GM19239 (cell line): ENCODE measurements around the gene OSER1.

Experiments used
- DNase-seq: peaks from one replicate; pipeline ENCODE4 v3.0.0; 2011; ENCODE audit warnings: low spot score; ENCODE audit not compliant: insufficient read length
- FAIRE-seq: peaks from 2 replicates; lab custom pipeline; 2011; peaks lifted over from hg19 to GRCh38; lab: Jason Lieb, UNC

The OSER1 gene

DNA sequence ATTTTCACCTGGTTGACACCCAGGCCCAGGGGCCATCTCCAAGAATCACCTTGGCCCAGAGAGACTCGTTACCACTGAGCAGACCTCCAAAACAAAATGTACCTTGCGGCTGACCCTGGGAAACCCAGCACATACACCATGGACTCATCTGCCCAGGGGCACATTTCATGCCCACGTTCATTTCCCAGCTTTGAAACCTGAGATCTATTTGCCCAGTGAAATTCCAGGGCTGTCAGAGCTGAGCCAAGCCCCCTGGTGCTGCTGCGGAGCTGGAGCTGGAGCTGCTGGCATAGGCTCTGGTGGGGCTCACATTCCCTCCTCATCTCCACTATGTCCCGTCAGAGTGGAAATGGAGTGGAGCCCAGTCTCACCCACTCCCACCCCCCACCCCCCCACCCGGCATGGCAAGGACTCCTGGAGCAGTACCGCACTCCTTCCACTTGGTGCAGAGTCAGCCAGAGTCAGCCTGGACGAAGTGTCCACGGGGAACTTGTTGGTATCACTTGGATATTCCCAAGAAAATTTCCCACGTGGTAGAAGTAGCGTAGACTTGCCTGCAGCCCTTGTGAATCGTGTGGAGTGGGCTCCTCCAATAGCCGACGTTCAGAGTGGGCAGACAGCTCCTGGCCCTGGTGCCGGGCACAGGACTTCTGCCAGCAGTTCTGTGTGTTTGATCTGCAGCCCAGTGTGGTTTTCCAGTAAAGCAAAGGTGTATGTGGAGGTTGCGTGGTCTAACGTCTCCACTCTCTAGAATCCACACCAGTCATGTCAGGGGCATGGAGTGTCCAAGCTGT, 18.1 kb upstream of the OSER1 start:
- no peak for FAIRE-seq
- no peak for DNase-seq

DNA sequence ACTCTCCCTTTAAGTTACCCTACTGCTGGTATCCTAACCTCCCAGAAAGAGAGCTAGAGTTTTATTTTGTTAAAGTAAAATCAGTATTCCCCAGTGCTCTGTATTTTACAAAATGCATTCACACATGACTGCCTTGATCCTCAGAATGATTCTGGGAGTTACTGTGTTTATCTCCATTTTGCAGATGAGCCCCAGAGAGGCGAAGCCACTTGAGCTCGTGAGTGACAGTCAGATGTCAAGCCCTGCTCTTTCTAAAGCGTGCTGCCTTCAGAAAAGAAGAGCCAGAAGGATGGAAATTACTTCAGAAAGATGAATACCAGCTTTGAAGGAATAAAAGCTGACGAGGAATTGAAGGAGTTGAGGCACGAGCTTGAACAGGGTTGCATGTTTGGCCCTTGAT, 14.1 kb upstream of the OSER1 start:
- no peak for DNase-seq
- FAIRE-seq = no peak

DNA sequence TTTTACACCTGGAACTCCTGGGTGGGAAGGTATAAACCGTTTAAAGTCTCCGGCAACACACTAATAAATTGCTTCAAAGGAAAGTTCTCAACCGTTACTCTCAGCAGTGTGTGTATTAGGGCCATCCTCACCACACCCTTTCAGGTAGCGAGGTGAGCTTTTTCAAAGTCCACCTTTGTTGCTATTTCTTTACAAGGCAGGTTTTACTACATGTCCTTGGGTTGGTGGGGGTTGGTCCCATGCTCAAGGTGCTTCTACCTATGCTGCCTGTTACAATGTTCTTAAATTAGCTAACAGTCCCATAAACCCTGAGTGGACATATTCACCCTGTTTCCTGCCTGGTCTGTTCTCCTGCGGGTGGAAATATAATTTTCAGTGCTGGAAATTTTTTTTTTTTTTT, 13.2 kb upstream of the OSER1 start:
- DNase-seq = no peak
- FAIRE-seq = no peak

GRCh38 chr20:44222633-44223368, 12.2 kb upstream of the OSER1 start:
- no peak for DNase-seq
- no peak for FAIRE-seq

- FAIRE-seq (no peak), DNase-seq (no peak)
Observed at GRCh38 chr20:44222027-44222426, 11.5 kb upstream of the OSER1 start.

- DNase-seq (no peak), FAIRE-seq (no peak)
Observed at GRCh38 chr20:44221368-44221954, 10.9 kb upstream of the OSER1 start.

DNA sequence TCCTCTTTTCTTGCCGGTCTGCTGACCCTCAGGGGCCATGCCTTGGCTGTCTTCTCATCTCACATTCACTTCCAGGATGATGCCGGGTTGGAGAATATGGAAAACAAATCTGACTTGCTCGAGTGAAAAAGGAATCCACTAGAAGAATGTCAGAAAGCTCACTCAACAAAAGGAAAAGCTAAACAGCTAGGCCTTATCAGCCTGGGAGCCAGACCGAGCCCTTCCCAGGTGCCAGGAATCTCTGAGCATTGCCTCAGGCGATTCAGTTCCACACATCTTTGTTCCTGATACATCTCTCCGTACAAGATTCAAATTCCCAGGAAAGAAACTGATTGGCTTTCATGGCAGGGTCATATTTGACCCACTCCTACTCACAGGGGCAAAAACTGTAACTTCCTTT, 9.2 kb upstream of the OSER1 start:
- DNase-seq (no peak), FAIRE-seq (no peak)

DNA sequence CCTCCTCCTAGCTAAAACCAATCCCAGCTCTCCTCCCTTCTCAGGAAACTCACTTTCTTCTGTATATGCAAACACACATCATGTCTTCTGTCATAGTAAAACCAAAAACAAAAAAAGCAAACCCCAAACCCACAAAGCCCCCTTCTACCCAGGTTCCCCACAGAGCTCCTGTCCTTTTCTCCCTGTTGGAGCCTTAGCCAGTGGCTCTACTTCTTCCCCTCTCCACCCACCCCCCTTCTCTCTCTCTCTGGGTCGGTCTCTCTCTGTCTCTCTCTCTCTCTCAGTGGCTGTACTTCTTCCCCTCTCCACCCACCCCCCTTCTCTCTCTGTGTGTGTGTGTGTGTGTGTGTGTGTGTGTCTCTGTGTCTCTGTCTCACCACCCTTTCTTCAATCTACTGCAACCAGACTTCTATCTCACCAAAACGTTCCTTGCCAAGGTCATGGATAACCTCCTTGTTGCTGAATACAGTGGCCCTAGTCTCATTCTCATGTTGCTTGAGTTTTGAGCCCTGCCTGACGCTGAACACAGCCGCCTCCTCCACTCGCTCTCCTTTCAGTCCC, 8.7 kb upstream of the OSER1 start:
- DNase-seq (no peak), FAIRE-seq (no peak)

DNA sequence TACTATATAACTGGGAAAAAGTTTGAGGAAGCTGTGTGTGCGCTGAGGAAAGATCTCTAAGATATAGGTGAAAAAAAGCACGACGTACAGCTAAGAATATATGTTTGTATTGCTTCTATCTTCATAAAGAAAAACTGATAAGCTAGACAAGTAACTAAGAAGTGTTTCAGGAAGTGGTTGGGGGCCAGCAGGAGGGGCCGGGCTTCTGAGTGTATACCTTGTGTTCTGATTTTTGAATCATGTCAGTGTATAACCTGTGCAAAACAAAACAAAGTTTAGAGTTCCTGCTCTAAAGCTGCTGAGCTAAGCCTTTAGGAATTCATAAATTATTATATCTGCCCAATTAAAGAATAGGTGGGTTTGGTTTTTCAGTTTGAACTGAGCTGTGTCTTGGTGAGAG, 7.9 kb upstream of the OSER1 start:
- FAIRE-seq = no peak

DNA sequence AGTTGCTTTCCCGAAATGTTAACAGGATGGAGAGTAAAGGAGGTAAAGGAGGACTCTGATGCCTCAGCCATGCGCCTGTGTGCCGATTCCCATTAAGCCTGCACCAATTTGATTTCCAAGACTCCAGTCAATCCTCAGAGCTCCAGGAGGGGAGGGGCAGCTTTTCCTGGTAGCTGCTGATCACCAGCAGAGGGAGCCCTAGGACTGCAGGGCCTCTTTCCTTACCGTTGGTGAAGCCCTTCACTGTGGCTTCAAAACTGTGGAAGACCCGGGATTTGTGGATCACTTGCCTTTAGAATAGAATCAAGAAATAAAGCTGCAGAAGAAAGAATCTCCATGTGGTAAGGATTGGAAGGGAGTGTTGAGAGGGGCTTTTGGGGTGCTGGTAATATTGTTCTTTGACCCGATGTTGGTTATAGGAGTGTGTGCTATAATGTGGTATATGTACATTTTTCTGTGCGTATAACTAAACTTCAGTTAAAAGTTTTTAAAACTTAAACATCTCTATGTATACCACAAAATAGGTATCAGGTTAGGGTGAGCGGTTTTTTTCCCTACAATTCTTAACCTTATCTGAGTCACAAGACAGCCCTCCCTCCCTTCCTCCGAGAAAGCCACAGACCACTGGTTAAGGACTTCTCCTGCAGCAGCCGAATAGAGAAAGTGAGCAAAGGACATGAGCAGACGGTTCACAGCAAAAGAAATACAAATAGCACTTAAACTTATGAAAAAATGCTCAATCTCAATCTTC, 6.9 kb upstream of the OSER1 start:
- FAIRE-seq (peak; percentile 53), DNase-seq (no peak)

More for the DNA sequence above, 7.9 kb upstream of the OSER1 start:
- no peak for DNase-seq

DNA sequence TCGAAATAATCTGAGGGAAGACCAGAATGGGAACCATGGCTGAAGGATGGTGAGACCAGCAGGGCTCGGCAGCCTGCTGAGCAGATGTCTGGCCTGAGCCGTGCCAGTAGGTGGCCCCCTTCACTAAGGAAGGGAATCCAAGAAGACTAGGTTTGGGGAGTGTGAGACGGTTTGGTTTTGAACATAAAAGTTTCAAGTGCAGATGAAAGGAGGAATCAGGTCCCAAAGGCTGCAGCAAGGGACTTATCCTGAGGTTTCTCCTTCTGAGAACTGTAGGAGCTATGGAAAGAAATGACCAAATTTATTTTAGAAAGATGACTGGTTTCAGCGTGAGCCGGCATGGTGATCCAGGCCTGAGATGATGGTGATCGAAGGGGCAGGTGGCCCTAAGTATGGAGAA, 4.6 kb upstream of the OSER1 start:
- DNase-seq (peak; percentile 25), FAIRE-seq (peak; percentile 78)

GRCh38 chr20:44212792-44213191, 2.2 kb upstream of the OSER1 start:
- no peak for DNase-seq
- no peak for FAIRE-seq

- FAIRE-seq = no peak
- DNase-seq = no peak
Observed at GRCh38 chr20:44211177-44212039, 837 bp upstream of the OSER1 start.

DNA sequence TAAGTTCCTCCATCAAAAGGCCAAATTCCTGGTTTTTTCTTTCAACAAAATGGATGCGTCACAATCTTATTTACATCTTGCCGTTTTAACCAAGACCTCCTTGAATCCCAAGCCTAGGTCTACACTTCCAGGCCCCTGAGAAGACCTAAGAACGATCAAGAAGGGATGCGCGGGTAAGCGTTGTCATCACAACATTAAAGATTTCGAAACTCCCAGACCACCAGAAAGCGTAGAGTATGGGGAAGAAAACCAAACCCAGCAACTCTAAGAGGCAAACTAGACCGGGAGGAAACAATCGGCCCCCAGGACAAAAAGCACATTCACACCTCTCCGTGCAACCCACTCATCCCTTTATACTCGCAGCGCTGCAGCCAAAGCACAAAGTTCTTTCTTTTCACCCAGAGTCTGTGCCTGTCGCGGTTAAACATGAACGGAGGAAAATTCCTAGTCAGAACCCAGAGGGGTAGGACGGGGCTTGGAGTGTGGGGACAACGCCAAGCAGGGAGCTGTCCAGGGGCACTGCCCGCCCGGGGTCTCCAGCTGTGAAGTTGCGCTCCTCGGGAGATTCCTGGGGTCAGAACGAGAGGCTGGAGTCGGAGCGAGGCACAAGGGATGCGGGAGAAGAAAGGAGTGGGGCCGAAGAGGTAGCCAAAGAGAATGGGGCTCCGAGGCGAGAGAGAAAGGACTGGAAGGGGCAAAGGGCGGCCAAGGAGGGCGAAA, 725 bp downstream of the OSER1 start:
- DNase-seq (no peak), FAIRE-seq (peak; percentile 53)

- no peak for FAIRE-seq
Observed at GRCh38 chr20:44208770-44209169, 1.8 kb downstream of the OSER1 start.

GRCh38 chr20:44208165-44208564, 2.4 kb downstream of the OSER1 start:
- no peak for DNase-seq
- no peak for FAIRE-seq

More at GRCh38 chr20:44208770-44209169, 1.8 kb downstream of the OSER1 start:
- DNase-seq = no peak

- FAIRE-seq (no peak), DNase-seq (no peak)
Observed at GRCh38 chr20:44207126-44207723, 3.3 kb downstream of the OSER1 start.

DNA sequence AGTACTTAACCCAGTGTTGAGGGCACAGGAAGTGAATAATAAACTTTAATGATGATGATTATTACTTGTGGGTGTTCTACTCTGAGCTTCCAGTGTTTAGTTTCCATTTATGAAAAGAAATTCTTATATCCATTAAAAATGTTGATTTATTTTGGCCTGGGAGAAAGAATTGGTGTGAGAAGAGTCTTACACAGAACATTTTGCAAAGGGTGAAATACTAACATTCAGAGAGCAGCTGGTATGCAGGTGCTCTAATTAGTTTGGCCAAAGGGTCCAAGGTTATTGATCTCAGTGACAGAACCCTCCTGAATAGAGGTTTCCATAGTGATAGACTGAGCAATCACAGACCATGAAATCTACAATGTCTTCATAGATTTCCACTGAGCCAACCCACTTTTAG, 4.4 kb downstream of the OSER1 start:
- FAIRE-seq (no peak), DNase-seq (no peak)
